ENCODE results near the gene MPHOSPH9.

- TF ChIP-seq, protein P1, sequence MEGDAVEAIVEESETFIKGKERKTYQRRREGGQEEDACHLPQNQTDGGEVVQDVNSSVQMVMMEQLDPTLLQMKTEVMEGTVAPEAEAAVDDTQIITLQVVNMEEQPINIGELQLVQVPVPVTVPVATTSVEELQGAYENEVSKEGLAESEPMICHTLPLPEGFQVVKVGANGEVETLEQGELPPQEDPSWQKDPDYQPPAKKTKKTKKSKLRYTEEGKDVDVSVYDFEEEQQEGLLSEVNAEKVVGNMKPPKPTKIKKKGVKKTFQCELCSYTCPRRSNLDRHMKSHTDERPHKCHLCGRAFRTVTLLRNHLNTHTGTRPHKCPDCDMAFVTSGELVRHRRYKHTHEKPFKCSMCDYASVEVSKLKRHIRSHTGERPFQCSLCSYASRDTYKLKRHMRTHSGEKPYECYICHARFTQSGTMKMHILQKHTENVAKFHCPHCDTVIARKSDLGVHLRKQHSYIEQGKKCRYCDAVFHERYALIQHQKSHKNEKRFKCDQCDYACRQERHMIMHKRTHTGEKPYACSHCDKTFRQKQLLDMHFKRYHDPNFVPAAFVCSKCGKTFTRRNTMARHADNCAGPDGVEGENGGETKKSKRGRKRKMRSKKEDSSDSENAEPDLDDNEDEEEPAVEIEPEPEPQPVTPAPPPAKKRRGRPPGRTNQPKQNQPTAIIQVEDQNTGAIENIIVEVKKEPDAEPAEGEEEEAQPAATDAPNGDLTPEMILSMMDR (IDR thresholded peaks at IDR 0.05): no peak
- TF ChIP-seq EZH2 (IDR thresholded peaks at IDR 0.05; ENCODE audit: borderline replicate concordance, insufficient read depth, low read depth, low read length, poor library complexity, severe bottlenecking): no peak
Measured at GRCh38 chr12:123113026-123113425, 119.9 kb downstream of the MPHOSPH9 start.
